IMR-90 (cell line): ENCODE data around the gene SLC6A4.

Source experiments
- CEBPB ChIP-seq: IDR thresholded peaks from 2 replicates; pipeline ENCODE4 v1.6.1; 2012; ENCODE audit warnings: low read depth, low read length, improper control_type of control experiment
- CHD1 ChIP-seq: IDR thresholded peaks from 2 replicates; pipeline ENCODE4 v1.6.1; 2012; ENCODE audit warnings: low read depth, low read length, improper control_type of control experiment
- MAZ ChIP-seq: IDR thresholded peaks from 2 replicates; pipeline ENCODE4 v1.6.1; 2012; ENCODE audit warnings: low read depth, mild to moderate bottlenecking, low read length, improper control_type of control experiment, moderate library complexity, borderline replicate concordance
- POLR2A ChIP-seq: IDR thresholded peaks from 2 replicates; pipeline ENCODE4 v1.6.1; 2012; ENCODE audit warnings: mild to moderate bottlenecking, low read depth, low read length
- RCOR1 ChIP-seq: IDR thresholded peaks from 2 replicates; pipeline ENCODE4 v1.6.1; 2012; ENCODE audit warnings: mild to moderate bottlenecking, low read length, improper control_type of control experiment; ENCODE audit not compliant: insufficient replicate concordance
- RFX5 ChIP-seq: IDR thresholded peaks from 2 replicates; pipeline ENCODE4 v1.8.0; 2012; ENCODE audit warnings: low read depth, mild to moderate bottlenecking, low read length, moderate library complexity
- TF ChIP-seq, protein P1 (sequence below): conservative IDR thresholded peaks from 2 replicates; pipeline ENCODE4 v1.5.1; 2012; ENCODE audit warnings: mild to moderate bottlenecking, low read depth, low read length, improper control_type of control experiment

GRCh38 chr17:30235386-30236296 lies at the start of gene SLC6A4:
- TF ChIP-seq, protein P1, sequence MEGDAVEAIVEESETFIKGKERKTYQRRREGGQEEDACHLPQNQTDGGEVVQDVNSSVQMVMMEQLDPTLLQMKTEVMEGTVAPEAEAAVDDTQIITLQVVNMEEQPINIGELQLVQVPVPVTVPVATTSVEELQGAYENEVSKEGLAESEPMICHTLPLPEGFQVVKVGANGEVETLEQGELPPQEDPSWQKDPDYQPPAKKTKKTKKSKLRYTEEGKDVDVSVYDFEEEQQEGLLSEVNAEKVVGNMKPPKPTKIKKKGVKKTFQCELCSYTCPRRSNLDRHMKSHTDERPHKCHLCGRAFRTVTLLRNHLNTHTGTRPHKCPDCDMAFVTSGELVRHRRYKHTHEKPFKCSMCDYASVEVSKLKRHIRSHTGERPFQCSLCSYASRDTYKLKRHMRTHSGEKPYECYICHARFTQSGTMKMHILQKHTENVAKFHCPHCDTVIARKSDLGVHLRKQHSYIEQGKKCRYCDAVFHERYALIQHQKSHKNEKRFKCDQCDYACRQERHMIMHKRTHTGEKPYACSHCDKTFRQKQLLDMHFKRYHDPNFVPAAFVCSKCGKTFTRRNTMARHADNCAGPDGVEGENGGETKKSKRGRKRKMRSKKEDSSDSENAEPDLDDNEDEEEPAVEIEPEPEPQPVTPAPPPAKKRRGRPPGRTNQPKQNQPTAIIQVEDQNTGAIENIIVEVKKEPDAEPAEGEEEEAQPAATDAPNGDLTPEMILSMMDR, result no peak
- TF ChIP-seq POLR2A, result no peak
- TF ChIP-seq CEBPB, result no peak
- TF ChIP-seq CHD1, result no peak
- no peak for TF ChIP-seq MAZ
- no peak for TF ChIP-seq RFX5
- no peak for TF ChIP-seq RCOR1
